PC-3 (cell line): ENCODE data around the gene TUBGCP6.

ENCODE experiments used
- EZH2 ChIP-seq: fragments of 300-600 bp; sonication (generic); IDR thresholded peaks from one replicate; pipeline ENCODE4 v1.6.1; 2017; ENCODE audit warnings: antibody characterized with exemption, mild to moderate bottlenecking, low read length; ENCODE audit not compliant: unreplicated experiment
- TF ChIP-seq, protein P1 (sequence below): fragments of 300-600 bp; sonication (generic); conservative IDR thresholded peaks from 2 replicates; pipeline ENCODE4 v1.5.1; 2017; ENCODE audit warnings: antibody characterized with exemption, low read depth, mild to moderate bottlenecking, low read length

- TF ChIP-seq, protein P1, sequence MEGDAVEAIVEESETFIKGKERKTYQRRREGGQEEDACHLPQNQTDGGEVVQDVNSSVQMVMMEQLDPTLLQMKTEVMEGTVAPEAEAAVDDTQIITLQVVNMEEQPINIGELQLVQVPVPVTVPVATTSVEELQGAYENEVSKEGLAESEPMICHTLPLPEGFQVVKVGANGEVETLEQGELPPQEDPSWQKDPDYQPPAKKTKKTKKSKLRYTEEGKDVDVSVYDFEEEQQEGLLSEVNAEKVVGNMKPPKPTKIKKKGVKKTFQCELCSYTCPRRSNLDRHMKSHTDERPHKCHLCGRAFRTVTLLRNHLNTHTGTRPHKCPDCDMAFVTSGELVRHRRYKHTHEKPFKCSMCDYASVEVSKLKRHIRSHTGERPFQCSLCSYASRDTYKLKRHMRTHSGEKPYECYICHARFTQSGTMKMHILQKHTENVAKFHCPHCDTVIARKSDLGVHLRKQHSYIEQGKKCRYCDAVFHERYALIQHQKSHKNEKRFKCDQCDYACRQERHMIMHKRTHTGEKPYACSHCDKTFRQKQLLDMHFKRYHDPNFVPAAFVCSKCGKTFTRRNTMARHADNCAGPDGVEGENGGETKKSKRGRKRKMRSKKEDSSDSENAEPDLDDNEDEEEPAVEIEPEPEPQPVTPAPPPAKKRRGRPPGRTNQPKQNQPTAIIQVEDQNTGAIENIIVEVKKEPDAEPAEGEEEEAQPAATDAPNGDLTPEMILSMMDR = no peak
- TF ChIP-seq EZH2 = no peak
These were observed 20.8 kb downstream of the TUBGCP6 start for GRCh38 chr22:50224071-50224470.
